ENCODE data around the gene SP1.
"Not testable (repeated sequence)": the region's sequence is repeated elsewhere in the genome, so short reads cannot be mapped to it uniquely, and the experiment has no call there.

SP1 gene

GRCh38 chr12:53380104-53380793, at the start of gene SP1:
Gene SP1 (plus strand): TSS chr12:53380176. CDS start chr12:53380292, 116 bp downstream.
- DNase-seq, result peak; percentile 85

GRCh38 chr12:53330671-53331070, 49.3 kb upstream of the SP1 start:
- DNase-seq, result no peak

- not testable (repeated sequence) for DNase-seq
These were observed 47.6 kb upstream of the SP1 start for GRCh38 chr12:53332339-53332738.

GRCh38 chr12:53332744-53333143, 47.2 kb upstream of the SP1 start:
- DNase-seq, result no peak

GRCh38 chr12:53333289-53333688, 46.7 kb upstream of the SP1 start:
- no peak for DNase-seq

GRCh38 chr12:53333845-53334244, 46.1 kb upstream of the SP1 start:
- DNase-seq, result no peak

- DNase-seq, result no peak
These were observed 45.2 kb upstream of the SP1 start for GRCh38 chr12:53334822-53335221.

GRCh38 chr12:53336181-53336681, 43.7 kb upstream of the SP1 start, which contains the start of gene SP7:
Gene SP7 (minus strand): TSS chr12:53336354. CDS start chr12:53335646, 708 bp downstream.
- peak; percentile 41 for DNase-seq

GRCh38 chr12:53338017-53338416, 42.0 kb upstream of the SP1 start:
- DNase-seq, result no peak

- DNase-seq, result no peak
These were observed 41.1 kb upstream of the SP1 start for GRCh38 chr12:53338916-53339315.

GRCh38 chr12:53340398-53340797, 39.6 kb upstream of the SP1 start:
- DNase-seq, result no peak

GRCh38 chr12:53343449-53343848, 36.5 kb upstream of the SP1 start:
- DNase-seq, result no peak

GRCh38 chr12:53343969-53344368, 36.0 kb upstream of the SP1 start:
- DNase-seq, result no peak

- DNase-seq, result no peak
These were observed 35.5 kb upstream of the SP1 start for GRCh38 chr12:53344487-53344823.

- DNase-seq, result peak; percentile 41
These were observed 35.0 kb upstream of the SP1 start for GRCh38 chr12:53344824-53345485.

- DNase-seq, result no peak
These were observed 34.3 kb upstream of the SP1 start for GRCh38 chr12:53345486-53346188.

GRCh38 chr12:53346491-53346890, 33.5 kb upstream of the SP1 start:
- DNase-seq, result peak; percentile 54

- no peak for DNase-seq
These were observed 32.1 kb upstream of the SP1 start for GRCh38 chr12:53347905-53348304.

- DNase-seq, result peak; percentile 74
These were observed 27.4 kb upstream of the SP1 start for GRCh38 chr12:53352331-53353256.

- DNase-seq, result no peak
These were observed 26.7 kb upstream of the SP1 start for GRCh38 chr12:53353257-53353655.

GRCh38 chr12:53355121-53355520, 24.9 kb upstream of the SP1 start:
- DNase-seq, result no peak

GRCh38 chr12:53358836-53359419, 21.0 kb upstream of the SP1 start:
- no peak for DNase-seq

All from MV-4-11 (cell line).